Esophagus muscularis mucosa (tissue), 4 donors: ENCODE results near the gene BACE2. TPM values are rescaled to one million over a fixed set of nuclear protein-coding genes. Genes with fewer than 3 reads are reported as not detected.

ENCODE experiments used
- DNase-seq: peaks from one replicate; pipeline ENCODE4 v3.0.0-alpha.2; 2017; ENCODE audit errors: extremely low spot score
- H3K27ac ChIP-seq, 4 donors: fragments of 200-600 bp; sonication (generic); replicated peaks in 1 of 4; 1 replicate in 3 of 4; 2 replicates in 1 of 4; pipeline ENCODE4 v1.5.1; 2016 to 2019; ENCODE audit warnings: mild to moderate bottlenecking in 1 of 4
- H3K27me3 ChIP-seq, 4 donors: fragments of 200-600 bp; sonication (generic); one replicate each; pipeline versions ENCODE4 v1.5.1 to v1.6.0; 2016 to 2019
- H3K36me3 ChIP-seq, 4 donors: fragments of 200-600 bp; sonication (generic); one replicate each; pipeline ENCODE4 v1.5.1; 2016 to 2019
- H3K4me1 ChIP-seq, 4 donors: fragments of 200-600 bp; sonication (generic); one replicate each; pipeline ENCODE4 v1.5.1; 2016 to 2019
- H3K4me3 ChIP-seq, 4 donors: fragments of 200-600 bp; sonication (generic); 1 replicate in 2 of 4; 2 replicates in 2 of 4; pipeline ENCODE4 v1.5.1; 2016 to 2019; ENCODE audit warnings: mild to moderate bottlenecking in 4 of 4, moderate library complexity in 1 of 4
- H3K9me3 ChIP-seq, 4 donors: fragments of 200-600 bp; sonication (generic); 1 replicate in 3 of 4; 2 replicates in 1 of 4; pipeline ENCODE4 v1.5.1; 2016 to 2019
- CTCF ChIP-seq, 3 experiments: fragments of 200-600 bp in 2 of 3; fragments of 450-650 bp in 1 of 3; sonication (generic) in 2 of 3; IDR thresholded peaks; one replicate each; pipeline ENCODE4 v1.5.1; 2017 to 2019; ENCODE audit warnings: antibody characterized with exemption in 3 of 3, mild to moderate bottlenecking in 2 of 3, moderate library complexity in 1 of 3
- EP300 ChIP-seq: sonication (generic); formaldehyde crosslinking; IDR thresholded peaks from one replicate; pipeline ENCODE4 v1.6.1; 2017; ENCODE audit warnings: antibody characterized with exemption
- POLR2A ChIP-seq: fragments of 450-650 bp; IDR thresholded peaks from one replicate; pipeline ENCODE4 v1.6.1; 2017; ENCODE audit warnings: antibody characterized with exemption, moderate library complexity, mild to moderate bottlenecking, low read depth
- POLR2AphosphoS5 ChIP-seq, 2 donors: sonication (generic); formaldehyde crosslinking; IDR thresholded peaks; one replicate each; pipeline ENCODE4 v1.6.1; 2017; ENCODE audit warnings: antibody characterized with exemption in 2 of 2
- WGBS: methylation state at CpG from one replicate; pipeline ENCODE4 v1.1.5; 2018; 5-methylcytosine and 5-hydroxymethylcytosine counted together
- intact Hi-C: fragments of 100-400 bp; cut with DNase I; formaldehyde crosslinking; loops from one replicate; pipeline ENCODE4 v1.15.1; 2023
- total RNA-seq, 4 donors: library from RNA; depleted of rRNA; stranded (reverse); fragments of >200 nt; gene quantifications; one replicate each; pipeline versions ENCODE4 v1.1.0 to v1.2.1, GENCODE V29; 2016

Gene BACE2
- total RNA-seq, 4 donors from 2014 or later = 44.9 to 61.6 (median 58.2) TPM

- H3K4me1 ChIP-seq = peaks cover 10 to 14% (median 13%) of the 10 kb centered on the region in 4 donors
- TF ChIP-seq POLR2AphosphoS5 (IDR thresholded peaks at IDR 0.05) (no peak), POLR2A (no peak), CTCF (IDR thresholded peaks at IDR 0.05) (no peak), EP300 (no peak)
- 13% methylated on average over 2 of the region's 19 CpGs for WGBS
- peaks cover 0 to 36% (median 14%) of the 10 kb centered on the region in 4 donors for H3K27me3 ChIP-seq
- H3K27ac ChIP-seq = no peak overlapping the region
- no peaks in the 10 kb centered on the region for H3K9me3 ChIP-seq
- intact Hi-C loops = no loop called here
- H3K4me3 ChIP-seq = peak overlapping the region; percentile 36 to 55 (median 42)
- DNase-seq = no peak
- no peaks in the 10 kb centered on the region for H3K36me3 ChIP-seq
Observed at GRCh38 chr21:41317063-41317392, 149.1 kb downstream of the BACE2 start.

GRCh38 chr21:41317458-41317857, 149.5 kb downstream of the BACE2 start:
- H3K36me3 ChIP-seq = no peaks in the 10 kb centered on the region
- no peak for DNase-seq
- intact Hi-C loops = no loop called here
- H3K4me3 ChIP-seq = no peak overlapping the region
- H3K4me1 ChIP-seq = peaks cover 10 to 14% (median 13%) of the 10 kb centered on the region in 4 donors
- no peak for TF ChIP-seq CTCF (IDR thresholded peaks at IDR 0.05)
- no peaks in the 10 kb centered on the region for H3K9me3 ChIP-seq
- H3K27ac ChIP-seq = no peak overlapping the region
- 79% methylated on average over 10 of the region's 10 CpGs for WGBS
- peaks cover 0 to 36% (median 14%) of the 10 kb centered on the region in 4 donors for H3K27me3 ChIP-seq

- 93% methylated on average over 9 of the region's 9 CpGs for WGBS
- Histone ChIP-seq H3K4me3 (no peak overlapping the region), H3K27ac (no peak overlapping the region), H3K4me1 (peaks cover 10 to 14% (median 13%) of the 10 kb centered on the region in 4 donors), H3K27me3 (peaks cover 0 to 36% (median 14%) of the 10 kb centered on the region in 4 donors), H3K36me3 (no peaks in the 10 kb centered on the region), H3K9me3 (no peaks in the 10 kb centered on the region)
- no peak for DNase-seq
- intact Hi-C loops = no loop called here
- TF ChIP-seq POLR2A = no peak
- TF ChIP-seq EP300 = no peak
- TF ChIP-seq POLR2AphosphoS5 (IDR thresholded peaks at IDR 0.05) = no peak
- TF ChIP-seq CTCF (IDR thresholded peaks at IDR 0.05) = no peak
Observed at GRCh38 chr21:41318218-41318617, 150.3 kb downstream of the BACE2 start.

- Histone ChIP-seq H3K4me1 (peaks cover 10 to 14% (median 13%) of the 10 kb centered on the region in 4 donors), H3K36me3 (no peaks in the 10 kb centered on the region), H3K4me3 (no peak overlapping the region), H3K27ac (no peak overlapping the region), H3K27me3 (peaks cover 0 to 36% (median 14%) of the 10 kb centered on the region in 4 donors), H3K9me3 (no peaks in the 10 kb centered on the region)
- TF ChIP-seq POLR2A (no peak), POLR2AphosphoS5 (IDR thresholded peaks at IDR 0.05) (no peak), EP300 (no peak)
- intact Hi-C loops = no loop called here
- no peak for DNase-seq
- WGBS = 80% methylated on average over 7 of the region's 7 CpGs
Observed at GRCh38 chr21:41319273-41319672, 151.3 kb downstream of the BACE2 start.

GRCh38 chr21:41321211-41321907, 153.4 kb downstream of the BACE2 start:
- TF ChIP-seq CTCF (IDR thresholded peaks at IDR 0.05) (no peak), EP300 (no peak), POLR2AphosphoS5 (IDR thresholded peaks at IDR 0.05) (no peak), POLR2A (no peak)
- Histone ChIP-seq H3K27me3 (peaks cover 0 to 26% (median 10%) of the 10 kb centered on the region in 4 donors), H3K4me3 (no peak overlapping the region), H3K4me1 (peaks cover 7 to 10% (median 9%) of the 10 kb centered on the region in 4 donors), H3K27ac (no peak overlapping the region), H3K9me3 (no peaks in the 10 kb centered on the region), H3K36me3 (no peaks in the 10 kb centered on the region)
- 82% methylated on average over 13 of the region's 20 CpGs for WGBS
- no peak for DNase-seq
- intact Hi-C loops = no loop called here
